NCI-H2227 treated with DMSO at 0.1 percent for 48 hours (cell line): ENCODE results near the gene RARA.

ENCODE experiments used
- DNase-seq: peaks from one replicate; lab custom pipeline; 2025; lab: John Stamatoyannopoulos, UW

RARA gene

GRCh38 chr17:40309031-40309948 is at the start of gene RARA:
Gene RARA (plus strand): TSS chr17:40309180. CDS start chr17:40331219, 22,039 bp downstream.
- peak; percentile 26 for DNase-seq

GRCh38 chr17:40259505-40259904 is 49.5 kb upstream of the RARA start:
- no peak for DNase-seq

DNA sequence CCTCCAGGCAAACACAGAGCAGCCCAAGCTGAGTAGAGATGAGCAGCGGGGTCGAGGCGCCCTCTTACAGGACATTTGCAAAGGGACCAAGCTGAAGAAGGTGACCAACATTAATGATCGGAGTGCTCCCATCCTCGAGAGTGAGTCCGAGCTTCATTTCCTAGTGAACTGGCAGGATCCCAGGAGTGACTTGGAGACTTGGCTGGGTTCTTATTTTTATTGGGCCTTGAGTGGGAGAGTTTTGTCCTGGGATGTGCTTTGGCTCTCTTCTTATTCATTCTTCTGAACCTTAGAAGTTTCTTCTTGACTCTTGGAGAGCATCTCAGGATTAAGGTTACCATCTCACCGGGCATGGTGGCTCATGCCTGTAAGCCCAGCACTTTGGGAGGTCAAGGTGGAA is 48.5 kb upstream of the RARA start:
- DNase-seq, result no peak

GRCh38 chr17:40264458-40265185 is 44.4 kb upstream of the RARA start:
- no peak for DNase-seq

GRCh38 chr17:40265337-40265736 is 43.6 kb upstream of the RARA start:
- no peak for DNase-seq

GRCh38 chr17:40266882-40267281 is 42.1 kb upstream of the RARA start:
- no peak for DNase-seq

- no peak for DNase-seq
Measured at GRCh38 chr17:40268141-40268712, 40.8 kb upstream of the RARA start.

- no peak for DNase-seq
Measured at GRCh38 chr17:40278414-40278813, 30.6 kb upstream of the RARA start.

- no peak for DNase-seq
Measured at GRCh38 chr17:40279402-40279801, 29.6 kb upstream of the RARA start.

- no peak for DNase-seq
Measured at GRCh38 chr17:40281663-40282062, 27.3 kb upstream of the RARA start.

DNA sequence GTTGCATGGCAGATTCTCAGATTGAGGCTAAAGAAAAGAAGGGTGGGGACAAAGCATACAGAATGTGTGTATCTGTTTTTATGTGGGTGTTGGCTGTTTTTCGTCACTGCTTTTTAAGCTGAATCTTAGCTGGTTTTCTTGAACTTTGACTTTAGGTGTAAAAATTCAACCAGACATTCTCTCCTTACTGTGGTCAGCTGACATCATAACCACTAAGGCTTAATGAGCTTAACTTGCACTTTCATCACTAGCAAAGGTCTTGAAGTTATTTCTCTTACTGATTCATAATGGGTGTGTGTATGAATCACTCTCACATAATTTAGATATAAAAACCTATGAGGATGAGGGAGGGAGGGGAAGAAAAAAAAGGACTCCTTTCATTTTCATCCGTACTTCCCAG is 25.3 kb upstream of the RARA start:
- DNase-seq, result no peak

DNA sequence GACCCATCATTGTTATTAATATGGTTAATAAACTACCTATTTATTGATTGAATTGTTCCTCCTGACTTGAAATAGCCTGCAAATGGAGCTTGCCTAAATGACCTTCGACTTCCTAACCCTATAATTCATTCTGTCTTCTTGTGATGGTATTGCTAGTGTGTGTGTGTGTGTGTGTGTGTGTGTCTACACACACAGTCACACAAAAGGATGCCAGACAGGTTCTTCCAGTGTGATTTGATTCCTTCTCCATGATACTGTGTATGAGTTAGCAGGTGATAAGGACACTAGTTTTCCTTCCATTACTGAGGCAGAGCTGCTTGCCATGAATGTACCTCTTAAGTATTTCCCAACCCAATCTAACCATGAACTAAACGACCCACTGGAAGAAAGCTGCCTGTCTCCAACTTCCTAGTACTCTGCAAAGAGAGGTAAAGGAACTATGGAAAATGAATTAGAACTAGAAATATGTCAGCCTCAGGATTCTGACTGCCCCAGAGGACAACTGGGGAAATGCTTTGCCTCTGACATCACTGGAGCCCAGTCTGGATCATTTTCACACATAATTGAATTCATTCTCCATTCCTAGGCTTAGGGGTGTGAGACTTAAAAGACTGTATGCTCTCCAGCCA is 24.8 kb upstream of the RARA start:
- no peak for DNase-seq

DNA sequence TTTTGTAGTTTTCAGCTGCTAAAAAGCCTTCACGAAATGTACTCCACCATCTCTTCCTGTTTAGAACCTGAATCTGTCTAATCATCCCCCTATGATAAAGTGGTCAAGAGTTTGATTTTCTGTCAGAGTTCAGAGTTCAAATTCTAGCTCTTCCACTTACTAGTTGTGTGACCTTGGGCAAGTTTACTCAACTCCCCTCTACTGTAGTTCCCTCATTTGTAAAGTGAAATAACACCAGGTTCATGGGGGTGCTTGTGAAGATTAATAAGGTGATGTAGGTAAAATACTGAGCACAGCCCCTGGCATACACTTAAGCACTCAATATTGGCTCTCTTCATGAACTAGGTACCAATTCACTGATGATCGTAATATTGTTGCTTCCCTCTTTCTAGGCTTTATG is 22.5 kb upstream of the RARA start:
- DNase-seq, result no peak

DNA sequence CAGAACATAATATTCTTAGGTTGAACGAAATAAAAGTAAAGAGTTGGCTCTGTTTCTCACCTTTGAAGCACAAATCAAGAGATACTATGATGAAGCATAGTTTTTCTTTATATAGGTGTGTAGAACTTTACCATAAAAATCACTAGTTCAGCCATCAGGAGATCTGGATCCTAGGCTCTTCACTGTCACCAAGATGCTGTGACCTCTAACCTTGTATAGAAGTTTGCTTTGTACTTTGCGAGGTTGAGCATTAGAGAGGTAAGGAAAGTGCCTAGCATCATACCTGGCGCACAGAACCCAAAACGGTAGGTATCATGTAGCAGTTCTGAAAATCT is 21.9 kb upstream of the RARA start:
- DNase-seq, result no peak

DNA sequence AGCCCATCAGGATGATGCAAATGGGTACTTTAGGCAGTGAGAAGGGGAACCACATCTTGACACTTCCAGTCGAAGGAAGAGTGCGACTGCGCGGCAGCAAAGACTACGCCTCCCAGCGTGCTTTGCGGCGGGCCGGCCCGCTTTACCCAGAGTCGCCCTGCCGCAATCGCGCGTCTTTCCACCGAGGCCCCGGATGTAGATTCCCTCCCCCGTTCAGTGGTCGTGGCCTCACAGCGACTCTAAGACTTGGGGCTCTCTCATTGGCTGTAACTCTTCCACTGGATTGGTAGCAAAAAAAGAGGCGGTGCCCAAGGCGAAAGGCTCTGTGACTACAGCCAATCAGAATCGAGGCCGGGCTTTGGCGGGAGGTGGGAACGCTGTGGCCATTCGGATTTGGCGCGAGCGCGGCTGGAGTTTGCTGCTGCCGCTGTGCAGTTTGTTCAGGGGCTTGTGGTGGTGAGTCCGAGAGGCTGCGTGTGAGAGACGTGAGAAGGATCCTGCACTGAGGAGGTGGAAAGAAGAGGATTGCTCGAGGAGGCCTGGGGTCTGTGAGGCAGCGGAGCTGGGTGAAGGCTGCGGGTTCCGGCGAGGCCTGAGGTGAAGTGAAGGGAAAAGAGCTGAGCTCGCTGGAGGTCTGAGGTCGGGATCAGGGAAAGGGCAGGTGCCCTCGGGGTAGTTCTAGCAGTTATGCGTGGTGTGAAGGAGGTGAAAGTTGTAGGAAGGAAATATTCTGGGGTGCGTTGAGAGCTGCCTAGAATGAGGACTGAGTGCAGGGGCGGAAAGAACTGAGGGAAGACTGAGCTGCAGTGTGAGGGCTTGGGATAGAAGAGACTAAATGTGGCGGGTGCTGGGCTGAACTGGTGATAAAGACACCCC is 21.2 kb upstream of the RARA start, which contains the start of gene CDC6:
Gene CDC6 (plus strand): TSS at position 386 of the 876 bp plus-strand sequence. CDS start 1,542 bp downstream, outside the sequence.
- peak; percentile 99 for DNase-seq

DNA sequence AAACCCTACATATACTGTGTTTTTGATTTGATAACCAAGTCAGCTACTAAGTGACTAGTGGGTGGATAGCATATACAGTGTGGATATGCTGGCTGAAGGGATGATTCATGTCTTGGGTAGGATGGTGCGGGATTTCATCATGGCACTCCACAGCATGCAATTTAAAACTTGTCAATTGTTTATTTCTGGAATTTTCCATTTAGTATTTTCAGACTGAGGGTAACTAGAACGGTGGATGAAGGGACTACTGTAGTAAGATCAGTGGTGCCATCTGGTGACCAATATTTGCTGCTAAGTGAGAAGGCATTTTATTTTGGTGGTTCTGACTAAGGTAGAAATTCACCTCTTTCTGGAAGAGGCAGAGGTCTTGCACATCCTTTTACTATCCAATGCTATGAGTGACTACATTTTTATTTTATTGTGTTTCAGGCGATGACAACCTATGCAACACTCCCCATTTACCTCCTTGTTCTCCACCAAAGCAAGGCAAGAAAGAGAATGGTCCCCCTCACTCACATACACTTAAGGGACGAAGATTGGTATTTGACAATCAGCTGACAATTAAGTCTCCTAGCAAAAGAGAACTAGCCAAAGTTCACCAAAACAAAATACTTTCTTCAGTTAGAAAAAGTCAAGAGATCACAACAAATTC is 18.2 kb upstream of the RARA start:
- peak; percentile 23 for DNase-seq

- no peak for DNase-seq
Measured at GRCh38 chr17:40291281-40291664, 17.7 kb upstream of the RARA start.

- no peak for DNase-seq
Measured at GRCh38 chr17:40293363-40293762, 15.6 kb upstream of the RARA start.

GRCh38 chr17:40295488-40296436 is 13.2 kb upstream of the RARA start:
- no peak for DNase-seq

- DNase-seq, result no peak
Measured at GRCh38 chr17:40297511-40297910, 11.5 kb upstream of the RARA start.
